ENCODE measurements around the gene ALAS1.

- TF ChIP-seq TAF1 (IDR thresholded peaks at IDR 0.05; ENCODE audit: borderline replicate concordance, insufficient read depth, low read length), result no peak
- TF ChIP-seq POLR2AphosphoS5 (IDR thresholded peaks at IDR 0.05; ENCODE audit: low read depth, low read length), result no peak
- TF ChIP-seq REST (IDR thresholded peaks at IDR 0.05; ENCODE audit: insufficient read depth in 1 of 2, low read depth in 2 of 2, low read length in 2 of 2), result no peak
- TF ChIP-seq SIN3A (IDR thresholded peaks at IDR 0.05; ENCODE audit: borderline replicate concordance, insufficient read depth, low read length), result no peak
- no peak for TF ChIP-seq FOXP2 (optimal IDR thresholded peaks at IDR 0.05; ENCODE audit: borderline replicate concordance, extremely low read depth, extremely low read length, insufficient read depth)
Observed at GRCh38 chr3:52175416-52176179, 22.4 kb upstream of the ALAS1 start.

Measured in PFSK-1 (cell line).